GM18502 (cell line): Measurements from ENCODE around the gene ZBTB20.
A peak's percentile ranks its signal among the peaks of the same experiment; 100 is the strongest.

Experiments used
- ATAC-seq: cut with Tn5 transposase; IDR thresholded peaks from one replicate; pipeline ENCODE4 v1.9.1; 2021; ENCODE audit warnings: mild to moderate bottlenecking; ENCODE audit not compliant: unreplicated experiment, poor library complexity

Gene ZBTB20

DNA sequence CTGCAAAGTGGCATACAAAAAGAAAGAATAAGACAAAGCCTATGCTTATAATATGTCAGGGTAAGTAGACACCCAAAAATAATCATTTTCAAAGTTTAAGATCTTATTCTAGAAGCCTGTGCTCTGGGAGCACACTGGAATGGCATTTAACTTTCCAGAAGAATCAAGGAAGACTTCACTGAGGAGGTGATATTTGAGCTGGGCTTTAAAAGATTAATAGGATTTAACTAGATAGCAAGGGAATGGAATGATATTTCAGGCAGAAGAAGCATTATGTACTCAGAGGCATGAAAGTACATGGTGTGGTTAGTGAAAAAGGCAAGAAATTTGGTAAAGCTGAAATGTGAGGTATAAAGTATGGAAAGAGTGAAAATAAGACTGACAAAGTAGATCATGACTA, 106.8 kb downstream of the ZBTB20 start:
- ATAC-seq: no peak

DNA sequence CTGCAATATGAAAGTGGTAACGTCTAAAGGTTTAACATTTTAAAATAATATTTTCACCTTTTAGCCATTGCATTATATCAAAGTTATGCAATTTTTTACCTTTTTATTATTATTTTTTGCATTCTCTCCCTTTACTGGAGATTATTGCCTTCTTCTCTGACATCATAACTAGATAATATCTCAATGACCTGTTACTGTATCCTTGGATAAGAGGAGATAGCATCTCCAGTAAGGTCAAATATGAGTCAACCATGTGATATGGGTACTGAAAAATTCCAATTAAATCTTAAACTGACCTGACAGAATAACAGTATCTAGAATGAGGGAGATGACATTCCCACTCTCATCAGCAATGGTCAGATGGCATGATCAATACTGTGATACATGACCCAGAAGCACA, 108.3 kb downstream of the ZBTB20 start:
- no peak for ATAC-seq

DNA sequence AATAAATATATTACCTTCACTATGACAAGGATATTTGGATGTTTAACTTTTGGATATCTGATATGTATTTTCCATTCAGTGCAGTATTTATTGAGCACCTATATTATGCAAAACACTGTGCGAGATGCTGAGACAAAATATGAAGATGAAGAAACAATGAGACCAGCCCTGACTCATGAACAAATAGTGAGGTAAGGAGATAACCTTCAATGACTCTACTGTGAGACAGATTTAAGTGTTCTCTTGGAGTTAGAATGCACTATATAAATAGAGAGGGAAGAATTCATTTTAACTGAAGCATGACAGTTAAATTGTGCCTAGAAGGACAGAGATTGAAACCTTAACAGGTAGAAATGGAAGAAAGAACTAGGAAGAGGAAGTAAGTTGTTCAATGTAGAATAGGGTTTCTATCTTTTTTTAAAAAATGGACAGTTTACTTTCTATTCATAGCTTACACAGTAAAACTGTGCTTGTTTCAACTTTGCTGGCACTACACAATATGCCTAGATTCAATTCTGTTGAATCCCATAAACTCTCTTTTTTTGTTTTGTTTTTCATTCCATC, 124.2 kb downstream of the ZBTB20 start:
- ATAC-seq: no peak

DNA sequence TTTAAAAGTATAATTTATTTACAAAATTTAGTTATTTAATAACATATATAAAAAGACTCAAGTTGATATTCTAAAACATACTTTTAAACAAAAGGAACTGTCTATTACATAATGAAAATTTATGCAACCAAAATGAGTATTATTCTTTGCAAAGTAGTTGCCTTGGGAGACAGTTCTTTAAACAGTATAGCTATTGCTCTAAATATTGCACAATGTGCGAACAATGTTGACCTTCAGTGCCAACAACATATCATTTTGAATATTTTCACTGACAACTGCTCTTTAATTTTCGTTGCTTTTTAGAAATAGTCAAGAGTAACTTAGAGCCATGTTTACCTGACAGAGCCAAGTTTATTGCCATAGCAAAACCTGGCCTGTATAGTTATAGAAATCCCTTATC, 124.9 kb downstream of the ZBTB20 start:
- no peak for ATAC-seq

DNA sequence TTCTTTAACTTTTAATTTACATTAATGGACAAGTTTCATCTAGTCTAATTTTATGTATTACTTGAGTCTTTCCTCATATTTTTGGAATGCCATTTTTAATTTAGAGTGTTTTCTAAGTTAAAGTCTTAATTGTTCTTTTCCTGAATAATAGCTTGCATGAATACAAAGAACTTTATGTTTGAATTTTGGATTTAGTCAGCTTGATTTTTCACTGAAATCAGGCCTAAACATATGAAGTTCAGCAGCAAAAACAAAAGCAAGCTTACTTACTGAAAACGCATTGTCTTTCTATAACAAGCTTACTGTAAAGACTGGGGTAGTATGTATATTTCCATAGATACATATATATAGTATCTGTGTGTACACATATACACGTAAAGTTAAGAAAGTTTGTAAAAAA, 126.0 kb downstream of the ZBTB20 start:
- ATAC-seq: no peak

DNA sequence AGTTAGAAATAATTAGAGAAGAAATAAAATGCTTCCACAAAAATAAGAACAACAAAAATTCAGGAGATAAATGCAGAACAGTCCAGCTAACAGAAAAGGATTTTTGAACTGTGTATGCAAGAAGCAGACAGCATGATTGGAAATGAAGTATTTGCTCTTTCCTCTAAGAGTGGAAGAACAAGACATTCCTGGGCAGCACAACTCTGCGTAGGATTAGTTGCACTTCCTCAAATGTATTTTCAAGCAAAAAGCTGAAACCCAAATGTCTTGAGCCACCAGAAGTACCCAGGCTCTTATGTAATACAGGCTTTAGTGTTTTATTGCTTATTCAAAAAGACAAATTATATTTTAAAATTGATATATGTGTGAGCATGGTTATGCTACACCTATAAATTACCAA, 127.2 kb downstream of the ZBTB20 start:
- no peak for ATAC-seq

DNA sequence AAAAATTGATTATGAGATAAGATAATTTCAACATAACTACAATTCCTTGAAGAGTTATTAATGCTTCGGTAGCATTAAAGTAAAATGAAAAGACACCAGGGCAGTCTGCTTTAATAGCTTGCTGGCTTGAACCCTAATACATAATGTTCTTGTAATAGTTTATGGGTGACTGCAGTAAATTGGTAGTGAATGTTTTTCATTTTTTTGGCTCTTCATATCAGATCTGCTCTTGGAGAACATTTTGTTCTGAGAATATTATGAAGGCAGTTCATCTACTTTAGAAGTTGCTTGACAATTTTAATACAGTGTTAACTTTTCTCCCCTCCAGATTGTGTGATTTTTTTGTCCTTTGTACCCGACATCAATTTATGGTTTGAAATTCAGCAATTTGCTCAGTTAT, 128.4 kb downstream of the ZBTB20 start:
- no peak for ATAC-seq

DNA sequence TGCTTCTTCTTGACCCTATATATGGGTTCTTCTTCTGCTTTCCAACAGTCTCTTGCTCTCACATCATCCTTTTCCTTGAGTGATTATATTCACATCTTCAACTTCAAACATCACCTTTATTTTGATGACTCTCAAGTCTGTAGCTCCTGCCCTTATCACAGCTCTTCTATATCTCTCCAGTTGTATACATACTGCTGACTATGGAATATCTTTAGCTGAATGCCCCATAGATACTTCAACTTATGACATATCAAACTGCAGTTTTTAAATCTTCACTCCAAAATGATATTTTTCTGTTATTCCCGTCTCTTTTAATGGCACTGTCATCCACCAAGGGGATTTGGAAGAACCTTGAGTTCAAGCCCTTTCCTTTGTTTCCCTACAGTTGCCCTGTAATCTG, 139.1 kb downstream of the ZBTB20 start:
- no peak for ATAC-seq

DNA sequence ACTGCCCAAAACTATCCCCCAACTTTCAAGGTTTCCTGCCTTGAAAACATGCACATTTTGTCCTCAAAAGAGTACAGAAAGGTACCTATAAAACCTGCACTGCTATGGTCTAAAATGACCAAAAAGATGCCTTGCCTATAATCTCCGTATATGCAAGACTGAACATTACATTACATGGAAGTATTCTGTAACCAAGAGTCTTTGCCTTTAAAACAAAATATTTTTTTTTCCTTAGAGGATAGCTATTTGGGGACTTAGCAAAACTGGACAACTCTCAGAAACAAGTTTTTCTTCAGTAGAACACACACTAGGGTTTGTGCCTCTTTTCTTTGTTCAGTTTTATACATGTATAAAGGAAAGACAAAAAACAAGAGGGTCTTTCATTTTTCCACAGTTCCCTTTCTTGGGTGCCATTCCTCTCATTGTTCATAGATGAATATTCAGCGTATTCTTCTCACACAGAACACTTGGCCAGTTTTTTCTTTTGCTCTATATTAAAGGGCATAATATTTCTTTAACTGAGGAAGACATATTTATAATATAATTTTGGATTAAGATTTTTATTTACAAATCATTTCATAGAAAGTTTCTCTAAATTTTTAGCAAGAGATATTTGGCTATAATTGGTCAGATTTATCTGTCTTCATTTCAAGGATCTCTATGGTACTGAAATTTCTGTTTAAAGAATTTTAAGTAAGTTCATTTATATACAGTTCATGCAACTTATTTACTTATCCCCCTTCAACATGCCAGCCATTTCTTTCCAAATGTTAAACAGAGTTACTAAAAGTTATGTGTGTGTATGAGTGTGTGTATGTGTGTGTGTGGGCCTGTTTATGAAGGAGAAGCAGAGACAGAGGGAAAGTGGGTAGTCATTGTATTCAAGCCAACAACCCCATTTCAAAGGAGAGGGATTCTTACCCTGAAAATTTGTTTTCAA, 142.6 kb downstream of the ZBTB20 start:
- ATAC-seq: no peak

DNA sequence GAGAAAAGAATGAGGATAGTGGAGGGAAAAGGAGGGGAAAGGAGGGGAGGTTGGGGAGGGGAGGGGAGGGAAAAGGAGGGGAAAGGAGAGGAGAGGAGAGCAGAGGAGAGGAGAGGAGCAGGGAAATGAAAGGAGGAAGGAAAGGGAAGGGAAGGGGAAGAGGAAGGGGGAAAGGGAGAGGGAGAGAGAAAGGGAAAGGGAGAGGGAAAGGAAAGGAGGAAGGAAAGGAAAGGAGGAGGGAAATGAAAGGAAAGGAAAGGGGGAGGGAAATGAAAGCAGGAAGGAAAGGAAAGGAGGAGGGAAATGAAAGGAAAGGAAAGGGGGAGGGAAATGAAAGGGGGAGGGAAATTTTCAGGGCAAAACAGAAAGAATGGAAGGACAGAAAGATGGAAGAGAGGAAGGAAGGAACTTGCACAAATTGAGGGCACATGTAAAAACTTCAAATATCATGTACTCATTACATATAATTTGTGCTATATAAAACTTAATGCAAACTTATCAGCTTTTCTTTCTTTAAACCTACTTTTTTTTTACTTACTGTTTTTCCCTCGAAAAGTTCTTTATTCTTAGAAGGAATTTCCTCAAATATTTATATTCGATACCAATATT, 148.0 kb downstream of the ZBTB20 start:
- ATAC-seq: no peak

DNA sequence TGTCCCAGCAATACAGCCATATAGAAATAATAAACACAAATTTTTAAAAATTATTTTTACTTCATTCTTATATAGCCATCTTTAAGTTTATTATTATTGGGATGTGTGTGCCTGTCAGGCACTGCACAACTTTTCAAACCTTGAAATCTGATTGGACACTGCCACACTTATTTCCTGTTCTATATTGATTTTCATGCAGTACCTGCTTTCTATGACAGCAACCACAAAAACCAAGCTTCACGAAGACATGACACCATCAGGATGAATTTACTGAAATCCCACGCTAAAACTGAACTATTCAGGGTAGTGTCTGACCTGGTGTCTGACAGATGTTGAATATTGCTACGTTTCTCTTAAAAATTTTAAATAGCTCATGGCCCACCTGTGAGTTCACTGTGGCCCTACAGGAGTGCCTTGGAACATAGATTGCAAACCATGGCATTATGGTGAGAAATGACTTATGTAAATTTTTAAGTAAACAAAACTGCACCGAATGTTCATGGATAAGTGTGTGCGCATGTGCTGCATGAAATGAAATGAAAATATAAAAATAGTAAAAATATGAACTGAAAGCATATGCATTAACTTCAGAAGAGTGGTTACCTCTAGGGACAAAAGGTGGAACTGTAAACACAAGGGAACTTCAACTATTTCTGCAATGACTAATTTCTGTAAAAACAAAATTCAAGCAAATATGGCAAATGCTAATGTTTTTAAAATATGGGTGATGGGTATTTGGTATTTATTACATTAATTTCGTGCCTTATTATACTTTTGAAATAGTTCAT, 152.3 kb downstream of the ZBTB20 start:
- peak; percentile 53 for ATAC-seq

DNA sequence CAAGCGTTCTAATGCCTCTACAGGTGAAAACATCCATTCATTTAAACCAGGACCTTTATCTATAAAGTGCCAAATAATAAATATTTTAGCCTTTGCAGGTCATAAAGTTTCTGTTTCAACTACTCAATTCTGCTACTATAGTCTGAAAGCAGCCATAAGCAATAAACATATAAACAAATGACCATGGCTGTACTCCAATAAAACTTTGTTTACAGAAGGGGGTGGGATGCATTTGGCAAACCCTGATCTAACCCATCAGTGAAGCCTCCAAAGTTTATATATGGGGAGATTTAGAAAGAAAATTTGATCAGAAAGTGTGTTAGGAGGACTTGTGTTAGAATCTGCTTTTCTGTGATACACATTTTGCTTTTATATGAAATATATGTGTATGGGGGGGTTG, 161.3 kb downstream of the ZBTB20 start:
- no peak for ATAC-seq

DNA sequence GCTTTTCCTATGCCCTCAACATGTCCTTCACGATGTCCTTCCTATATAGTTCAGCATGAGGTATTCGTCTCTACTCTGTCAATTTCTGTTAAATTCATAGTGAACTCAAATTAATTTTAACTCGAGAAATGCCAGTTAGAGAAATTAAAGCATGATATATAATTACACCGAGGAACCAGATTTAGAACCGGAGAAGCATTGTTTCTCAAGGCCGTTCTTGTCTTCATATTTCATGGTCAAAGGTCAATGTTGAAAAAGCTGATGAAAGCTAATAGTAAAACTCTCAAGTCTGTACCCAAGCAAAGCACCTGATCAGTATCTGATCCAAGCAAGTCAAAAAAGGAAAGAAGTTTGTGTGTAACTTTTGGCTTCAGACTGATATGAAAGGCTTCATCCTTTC, 163.8 kb downstream of the ZBTB20 start:
- no peak for ATAC-seq

DNA sequence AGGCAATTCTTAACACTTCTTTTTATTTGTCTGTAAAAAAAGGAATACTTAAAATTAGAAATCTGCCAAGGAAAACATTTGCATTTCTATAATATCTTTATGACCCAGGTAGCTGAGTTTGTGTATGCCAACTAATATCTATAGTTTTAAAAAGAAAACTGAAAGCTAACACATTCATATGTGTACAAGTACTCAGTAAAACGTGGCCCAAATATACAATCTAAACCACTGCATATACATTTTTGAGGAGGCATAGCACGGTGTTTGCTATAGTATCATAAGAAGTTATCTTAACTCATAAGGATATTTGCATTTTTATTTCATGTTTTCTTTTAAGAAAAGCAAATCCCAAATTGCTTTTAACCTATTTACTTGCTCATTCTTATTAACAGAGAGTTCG, 172.7 kb downstream of the ZBTB20 start:
- ATAC-seq: peak; percentile 96

DNA sequence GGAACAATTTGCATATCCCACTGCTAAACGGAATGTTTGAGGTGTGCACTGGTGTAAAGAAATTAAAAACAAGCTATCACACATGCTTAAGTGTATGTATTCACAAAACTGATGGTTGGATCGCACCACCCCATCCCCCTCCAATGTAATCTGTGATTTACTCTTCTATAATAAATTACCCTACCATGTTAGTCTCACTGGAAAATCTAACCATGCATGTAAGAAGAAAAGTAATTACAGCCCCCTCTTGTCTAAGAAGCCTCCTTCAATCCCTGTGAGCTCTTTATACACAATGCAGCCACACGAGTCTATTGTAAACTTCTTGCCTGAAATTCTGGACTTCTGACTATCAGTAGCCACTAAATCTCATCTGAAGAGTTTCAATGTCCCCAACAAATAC, 173.6 kb downstream of the ZBTB20 start:
- ATAC-seq: no peak

DNA sequence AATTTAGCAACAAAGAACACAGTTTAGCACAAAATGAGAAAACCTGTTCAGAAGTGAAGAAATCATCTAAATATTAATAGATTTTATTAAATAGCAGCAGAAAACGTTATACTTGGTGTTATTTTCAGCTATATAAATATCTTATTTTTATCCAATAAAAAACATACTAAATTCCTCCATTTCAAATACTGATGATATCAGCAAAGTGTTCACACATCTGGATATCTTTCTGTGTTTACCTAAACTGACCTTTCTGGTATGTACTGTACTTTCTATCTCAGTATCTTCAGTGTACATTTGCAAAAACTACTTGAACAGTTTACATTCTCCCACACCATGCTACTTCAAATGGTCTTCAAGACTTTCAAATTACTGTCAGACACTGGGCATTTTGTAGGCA, 179.9 kb downstream of the ZBTB20 start:
- ATAC-seq: no peak

DNA sequence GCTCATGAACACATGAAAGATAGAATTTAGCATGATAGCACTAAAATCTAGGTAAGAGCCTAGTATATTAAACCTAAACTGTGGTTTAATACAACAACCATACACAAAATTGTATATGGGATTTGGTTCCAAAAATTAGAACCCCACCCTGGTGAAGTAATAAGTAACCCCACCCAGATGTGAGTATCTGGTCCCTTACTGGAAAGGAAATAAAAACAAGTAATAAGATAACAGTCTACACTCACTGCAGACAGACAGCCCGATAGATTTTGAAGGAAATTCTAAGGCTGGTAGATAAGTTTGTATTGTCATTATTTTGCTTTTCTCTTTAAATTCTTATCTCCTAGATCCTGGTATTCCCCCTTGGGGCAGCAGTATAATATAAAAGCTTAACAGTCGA, 184.9 kb downstream of the ZBTB20 start:
- no peak for ATAC-seq

DNA sequence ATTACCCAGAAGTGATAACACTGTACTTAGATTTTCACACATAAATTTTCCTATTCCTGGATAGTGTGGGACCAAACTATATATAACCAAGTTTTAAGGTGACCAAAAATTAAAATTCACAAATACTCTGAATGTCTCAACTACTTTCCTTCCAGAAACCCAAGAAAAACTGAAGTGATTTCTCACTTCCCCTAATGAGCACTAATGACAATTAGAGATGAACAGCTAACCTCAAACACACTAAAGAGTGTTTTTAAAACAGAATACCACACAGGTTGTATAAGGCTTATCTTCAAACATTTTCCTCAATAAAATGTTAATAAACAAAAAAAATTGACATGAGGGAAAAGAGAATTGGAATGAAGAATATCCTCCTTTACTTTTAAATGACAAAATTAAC, 188.2 kb downstream of the ZBTB20 start:
- no peak for ATAC-seq

DNA sequence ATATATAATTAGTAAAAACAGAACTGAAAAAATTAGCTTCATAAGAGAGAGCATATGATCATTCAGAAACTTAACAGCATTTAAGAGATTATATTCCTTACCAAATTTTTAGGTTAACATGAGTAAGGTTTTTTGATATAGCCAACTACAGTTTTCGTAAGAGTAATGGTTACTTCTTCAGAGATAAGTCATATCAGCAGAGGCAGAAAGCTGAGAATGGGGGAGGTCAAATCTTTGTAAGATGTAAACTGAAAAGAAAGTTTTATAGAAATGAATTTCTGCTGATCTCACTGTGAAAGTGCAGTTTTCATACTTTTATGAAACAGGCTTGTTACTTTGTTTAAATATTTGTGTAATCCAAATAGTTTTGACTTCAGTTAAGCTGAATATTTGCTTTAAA, 193.3 kb downstream of the ZBTB20 start:
- ATAC-seq: no peak

DNA sequence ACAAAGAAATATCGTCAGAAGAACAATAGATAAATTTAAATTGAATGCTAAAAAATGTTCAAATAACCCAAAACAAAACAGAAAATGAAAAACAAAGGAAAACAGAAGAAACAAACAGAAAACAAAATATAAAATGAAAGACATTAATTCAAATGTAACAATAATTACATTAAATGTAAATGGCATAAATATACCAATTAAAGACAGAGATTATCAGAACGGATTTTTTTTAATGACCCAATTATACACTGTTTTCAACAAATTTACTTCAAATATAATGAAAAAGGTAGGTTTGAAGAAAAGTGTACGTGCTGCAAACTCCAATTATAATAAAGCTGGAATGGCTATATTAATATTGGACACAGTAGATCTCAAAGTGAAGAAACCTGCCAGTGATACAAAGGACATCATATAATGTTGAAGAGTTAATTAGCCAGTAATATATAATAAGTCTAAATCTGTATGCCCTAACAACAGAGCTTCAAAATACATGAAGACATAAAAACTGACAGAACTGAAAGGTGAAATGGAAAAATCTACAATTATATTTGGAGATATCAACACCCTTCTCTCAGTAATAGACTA, 193.8 kb downstream of the ZBTB20 start:
- ATAC-seq: no peak
